ENCODE measurements around the gene HIRA.
"Not testable (repeated sequence)": the region's sequence is repeated elsewhere in the genome, so short reads cannot be mapped to it uniquely, and the experiment has no call there.

Gene HIRA

GRCh38 chr22:19447330-19448075 is 16.0 kb upstream of the HIRA start, which contains the start of gene C22orf39:
C22orf39 (minus strand) TSS chr22:19447711; CDS start chr22:19447688, 23 bp downstream.
- no peaks in the 10 kb centered on the region for H3K9me3 ChIP-seq
- DNase-seq = peak; percentile 91 to 94
- no peak for TF ChIP-seq CTCF (IDR thresholded peaks at IDR 0.05)
- H3K27ac ChIP-seq = peak within 1 kb of the TSS; percentile 84 to 91
- peaks cover 0 to 37% (median 17%) of the 10 kb centered on the region in 4 donors for H3K4me1 ChIP-seq
- H3K36me3 ChIP-seq = peaks cover 4 to 43% (median 18%) of the 10 kb centered on the region in 3 donors
- H3K4me3 ChIP-seq = peak within 1 kb of the TSS; percentile 81 to 88
- intact Hi-C loops (cut with DNase I; ENCODE audit: low total_unique reads) = no loop called here
- H3K27me3 ChIP-seq = no peaks in the 10 kb centered on the region

GRCh38 chr22:19446603-19447329 is 15.2 kb upstream of the HIRA start:
- Histone ChIP-seq H3K27ac (peak overlapping the region; percentile 84 to 91), H3K4me1 (peaks cover 0 to 37% (median 17%) of the 10 kb centered on the region in 4 donors), H3K27me3 (no peaks in the 10 kb centered on the region), H3K36me3 (peaks cover 0 to 41% (median 12%) of the 10 kb centered on the region in 3 donors), H3K9me3 (no peaks in the 10 kb centered on the region), H3K4me3 (peak overlapping the region; percentile 81 to 88)
- DNase-seq = no peak
- TF ChIP-seq CTCF (IDR thresholded peaks at IDR 0.05) = no peak
- intact Hi-C loops (cut with DNase I; ENCODE audit: low total_unique reads) = no loop called here

- Histone ChIP-seq H3K36me3 (peaks cover 0 to 35% (median 12%) of the 10 kb centered on the region in 3 donors), H3K4me1 (peaks cover 0 to 37% (median 17%) of the 10 kb centered on the region in 4 donors)
- H3K27ac ChIP-seq; H3K9me3 ChIP-seq; intact Hi-C loops (cut with DNase I; ENCODE audit: low total_unique reads); H3K27me3 ChIP-seq; H3K4me3 ChIP-seq; DNase-seq: not testable (repeated sequence)
These were observed 13.9 kb upstream of the HIRA start for GRCh38 chr22:19445279-19445982.

GRCh38 chr22:19443544-19444211 is 12.1 kb upstream of the HIRA start:
- peaks cover 0 to 35% (median 17%) of the 10 kb centered on the region in 4 donors for H3K4me1 ChIP-seq
- intact Hi-C loops (cut with DNase I; ENCODE audit: low total_unique reads) = no loop called here
- DNase-seq = no peak
- no peak overlapping the region for H3K4me3 ChIP-seq
- H3K27me3 ChIP-seq = no peaks in the 10 kb centered on the region
- H3K9me3 ChIP-seq = no peaks in the 10 kb centered on the region
- H3K27ac ChIP-seq = no peak overlapping the region
- peaks cover 0 to 38% (median 12%) of the 10 kb centered on the region in 3 donors for H3K36me3 ChIP-seq
- no peak for TF ChIP-seq CTCF (IDR thresholded peaks at IDR 0.05)

GRCh38 chr22:19442166-19442565 is 10.6 kb upstream of the HIRA start:
- Histone ChIP-seq H3K27me3 (no peaks in the 10 kb centered on the region), H3K4me1 (peaks cover 0 to 27% (median 12%) of the 10 kb centered on the region in 4 donors), H3K36me3 (peaks cover 0 to 38% (median 12%) of the 10 kb centered on the region in 3 donors), H3K27ac (no peak overlapping the region), H3K4me3 (no peak overlapping the region), H3K9me3 (no peaks in the 10 kb centered on the region)
- no peak for DNase-seq
- no peak for TF ChIP-seq CTCF (IDR thresholded peaks at IDR 0.05)
- intact Hi-C loops (cut with DNase I; ENCODE audit: low total_unique reads) = no loop called here

All from tibial artery (tissue), 4 donors.